HG03565 (cell line): ENCODE measurements around the gene INPP4B.
"Not testable (repeated sequence)": the region's sequence is repeated elsewhere in the genome, so short reads cannot be mapped to it uniquely, and the experiment has no call there.

ENCODE experiments used
- ATAC-seq: cut with Tn5 transposase; IDR thresholded peaks from one replicate; pipeline ENCODE4 v1.9.1; 2021; ENCODE audit warnings: mild to moderate bottlenecking, moderate library complexity; ENCODE audit not compliant: unreplicated experiment

Gene INPP4B

GRCh38 chr4:142551517-142552305, 294.4 kb downstream of the INPP4B start:
- no peak for ATAC-seq

- no peak for ATAC-seq
Observed at GRCh38 chr4:142550965-142551364, 295.1 kb downstream of the INPP4B start.

DNA sequence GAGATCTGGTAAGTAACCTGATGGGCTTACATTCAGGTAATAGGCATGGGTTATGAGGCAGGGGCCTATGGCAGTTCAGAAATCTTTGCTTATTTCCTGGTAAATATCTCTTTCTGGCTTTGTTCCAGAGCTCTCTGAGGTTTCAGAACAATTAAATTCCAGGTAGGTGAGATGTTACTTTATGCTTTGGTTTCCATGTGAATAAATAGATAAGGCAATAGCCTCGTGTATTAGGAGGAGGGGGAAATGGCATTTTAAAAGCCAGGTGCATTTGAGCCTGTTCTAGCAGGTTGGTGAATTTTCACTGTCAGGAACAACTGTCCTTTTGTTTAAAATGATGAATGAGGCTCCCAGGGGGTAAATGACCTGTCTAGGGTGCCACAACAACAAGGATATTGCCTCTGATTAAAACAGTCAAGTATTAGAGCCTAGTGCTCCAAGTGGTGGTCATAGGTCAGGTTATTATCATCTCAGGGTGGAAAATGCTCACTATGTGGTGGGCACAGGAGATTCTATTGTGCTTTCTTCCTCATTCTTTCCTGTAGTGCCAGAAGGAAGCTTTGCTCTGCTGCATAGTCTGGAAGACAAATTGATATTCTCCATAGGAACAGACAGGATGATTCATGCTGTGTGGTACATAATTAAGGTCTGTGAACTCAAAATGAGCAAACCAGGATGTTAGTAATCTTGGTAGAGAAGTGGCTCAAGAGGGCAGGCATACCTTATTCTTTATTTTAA, 296.2 kb downstream of the INPP4B start:
- no peak for ATAC-seq

GRCh38 chr4:142549248-142549647, 296.9 kb downstream of the INPP4B start:
- ATAC-seq: no peak

- no peak for ATAC-seq
Observed at GRCh38 chr4:142548491-142548890, 297.6 kb downstream of the INPP4B start.

DNA sequence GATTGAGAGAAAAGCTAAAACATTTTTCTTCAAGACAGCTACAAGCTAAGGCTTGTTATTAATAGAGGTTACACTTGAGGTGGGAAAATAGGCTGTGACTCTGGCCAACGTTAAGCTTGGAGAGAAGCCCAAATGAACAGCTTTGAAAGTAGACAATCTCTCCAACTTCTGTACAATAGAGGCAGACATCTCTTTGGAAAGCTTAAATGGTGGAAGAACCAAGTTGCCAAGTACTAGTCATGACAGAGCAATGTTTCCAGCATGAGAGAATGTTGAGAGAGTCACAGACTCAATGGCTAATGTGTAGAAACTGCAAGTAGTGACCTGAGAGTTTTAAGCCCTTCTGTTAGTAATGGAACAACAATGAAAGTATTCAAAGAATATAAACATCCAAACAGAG, 298.1 kb downstream of the INPP4B start:
- no peak for ATAC-seq

DNA sequence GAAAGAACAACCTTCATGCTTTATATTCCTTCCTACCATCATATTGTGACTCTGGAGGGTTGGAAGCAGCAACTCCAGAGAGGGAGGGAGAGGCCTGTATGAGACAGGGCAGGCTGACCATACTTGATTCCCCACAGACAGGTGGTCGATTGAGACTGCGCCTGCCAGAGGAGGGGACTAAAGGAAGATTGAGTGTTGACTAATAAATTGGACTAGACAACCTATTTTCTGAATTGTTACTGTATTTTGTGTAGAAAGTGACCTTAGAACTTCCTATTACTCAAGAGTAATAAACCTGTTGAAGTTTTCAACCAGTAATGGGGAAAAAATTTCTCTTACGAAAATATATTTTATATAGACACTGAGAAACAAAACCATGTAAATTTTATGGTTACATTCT, 301.5 kb downstream of the INPP4B start:
- ATAC-seq: no peak

DNA sequence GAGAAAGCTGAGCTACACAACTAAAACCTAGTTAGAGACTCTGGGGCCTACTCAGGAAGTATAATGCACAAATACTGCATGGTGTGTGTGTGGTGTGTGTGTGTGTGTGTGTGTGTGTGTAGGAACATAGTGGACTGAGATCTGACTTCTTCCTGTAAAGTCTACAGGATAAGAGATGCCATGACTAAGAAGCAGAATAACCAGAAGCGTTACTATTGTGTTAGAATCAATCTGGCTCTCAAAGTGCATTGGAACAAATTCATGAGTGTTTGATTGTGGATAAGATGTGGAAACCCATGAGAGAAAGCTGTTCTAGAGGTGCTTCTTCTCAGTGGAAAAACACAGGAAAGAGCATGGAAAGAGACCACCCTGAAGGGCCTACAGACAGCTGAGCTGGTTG, 302.1 kb downstream of the INPP4B start:
- no peak for ATAC-seq

- ATAC-seq: no peak
Observed at GRCh38 chr4:142540483-142540804, 305.7 kb downstream of the INPP4B start.

- ATAC-seq: no peak
Observed at GRCh38 chr4:142539796-142540482, 306.2 kb downstream of the INPP4B start.

GRCh38 chr4:142535009-142535408, 311.1 kb downstream of the INPP4B start:
- no peak for ATAC-seq

DNA sequence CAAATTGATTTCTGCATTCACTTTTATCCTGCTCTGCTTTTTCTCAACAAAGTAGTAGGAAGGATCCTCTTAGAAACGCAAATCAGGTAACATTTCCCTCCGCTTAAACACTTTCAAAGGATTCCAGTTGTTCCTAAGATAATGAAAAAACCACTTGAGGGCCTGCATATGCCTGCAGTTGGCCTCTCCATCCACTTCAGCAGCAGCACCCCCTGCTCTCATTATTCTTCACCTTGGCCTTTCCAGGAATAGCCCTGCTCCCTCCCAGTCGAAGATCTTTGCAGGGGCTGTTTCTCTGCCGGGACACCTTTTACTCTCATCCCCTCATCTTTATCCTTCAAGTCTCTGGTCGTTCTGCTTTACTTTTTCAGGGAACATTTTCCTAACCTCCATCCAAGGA, 314.0 kb downstream of the INPP4B start:
- no peak for ATAC-seq

DNA sequence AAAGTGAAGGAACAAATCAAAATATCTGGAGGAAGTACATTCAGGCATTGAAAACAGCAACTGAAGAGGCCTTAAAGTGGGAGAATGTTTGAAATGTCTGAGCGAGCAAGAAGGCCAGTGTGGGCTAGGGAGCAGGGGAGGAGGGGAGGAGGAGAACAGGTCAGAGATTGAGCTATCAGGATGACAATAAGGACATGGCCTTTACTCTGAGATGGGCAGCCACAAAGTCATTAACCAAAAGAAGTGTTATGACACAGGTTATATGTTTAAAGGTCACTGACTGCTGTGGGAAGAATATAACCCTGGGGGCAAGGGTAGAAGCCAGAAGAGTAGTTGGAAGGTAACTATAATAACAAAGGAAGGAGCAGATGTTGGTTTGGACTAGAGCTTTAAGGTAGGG, 315.4 kb downstream of the INPP4B start:
- no peak for ATAC-seq

DNA sequence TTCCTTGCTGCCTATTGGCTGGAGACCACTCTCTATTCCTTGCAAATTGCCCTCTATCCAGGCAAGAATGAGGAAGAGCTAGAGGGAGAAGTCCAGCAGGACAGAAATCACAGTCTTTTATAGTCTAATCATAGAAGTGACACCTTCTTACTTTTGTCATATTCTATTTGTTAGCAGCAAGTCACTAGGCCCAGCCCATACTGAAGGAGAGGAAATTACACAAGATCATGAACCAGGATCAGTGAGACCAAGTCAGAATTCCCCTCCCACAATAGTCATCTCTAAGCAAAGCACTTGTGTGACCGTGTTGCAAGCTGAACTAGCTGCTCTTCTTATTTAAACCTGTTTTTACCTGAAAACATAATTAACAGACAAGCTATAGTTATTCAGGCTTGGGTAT, 317.7 kb downstream of the INPP4B start:
- no peak for ATAC-seq

DNA sequence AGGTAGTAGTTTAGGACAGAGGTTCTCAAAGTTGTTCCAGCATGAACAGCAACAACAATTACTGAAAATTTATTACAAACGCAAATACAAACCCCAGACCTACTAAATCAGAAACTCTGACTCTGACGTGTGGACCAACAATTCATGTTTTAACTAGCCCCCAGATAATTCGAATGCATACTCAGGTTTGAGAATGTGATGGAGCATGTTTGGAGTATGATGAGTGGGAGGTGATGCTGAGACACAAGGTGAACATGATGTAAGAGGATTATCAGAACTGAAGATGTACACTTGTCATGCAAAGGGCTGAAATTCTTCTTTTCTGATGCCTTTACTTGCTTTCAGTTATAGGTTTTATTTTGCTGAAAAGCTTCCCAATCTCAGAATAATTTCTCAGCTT, 323.0 kb downstream of the INPP4B start:
- no peak for ATAC-seq

DNA sequence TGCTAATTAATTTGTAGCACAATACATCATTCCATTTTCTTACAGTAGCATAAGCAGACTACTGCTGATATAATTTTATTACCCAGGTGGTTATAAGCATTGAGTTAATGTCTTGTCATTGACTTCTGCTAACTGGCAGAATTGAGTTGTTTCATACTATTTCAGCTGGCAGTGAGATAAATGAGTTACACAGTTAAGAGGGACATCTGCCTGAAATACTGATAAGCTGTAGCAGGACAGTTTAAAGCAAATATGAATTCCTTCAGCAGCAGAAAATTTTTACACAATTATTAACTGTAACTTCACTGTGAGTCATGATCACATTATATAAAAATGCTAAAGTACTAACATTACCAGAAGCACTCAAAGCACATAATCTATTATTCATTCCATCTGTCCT, 326.8 kb downstream of the INPP4B start:
- ATAC-seq: no peak

- ATAC-seq: no peak
Observed at GRCh38 chr4:142516686-142517526, 329.2 kb downstream of the INPP4B start.

DNA sequence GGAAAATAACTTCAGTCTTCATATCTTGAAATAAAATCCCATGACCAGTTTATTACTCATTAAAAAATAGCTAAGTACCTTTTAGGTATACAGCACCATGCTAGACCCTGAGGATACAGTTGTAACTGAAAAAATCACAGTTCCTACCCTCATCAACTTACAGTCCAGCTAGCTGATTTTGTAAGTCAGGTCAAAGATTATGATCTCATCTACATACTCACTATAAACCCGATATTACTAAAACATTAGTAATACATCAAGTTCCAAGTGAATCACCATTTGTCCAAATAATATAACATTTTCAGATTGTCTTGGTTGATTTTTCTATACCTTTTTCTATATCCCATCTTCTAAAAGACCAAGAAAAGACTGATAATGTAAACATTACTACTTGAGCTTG, 333.9 kb downstream of the INPP4B start:
- no peak for ATAC-seq

DNA sequence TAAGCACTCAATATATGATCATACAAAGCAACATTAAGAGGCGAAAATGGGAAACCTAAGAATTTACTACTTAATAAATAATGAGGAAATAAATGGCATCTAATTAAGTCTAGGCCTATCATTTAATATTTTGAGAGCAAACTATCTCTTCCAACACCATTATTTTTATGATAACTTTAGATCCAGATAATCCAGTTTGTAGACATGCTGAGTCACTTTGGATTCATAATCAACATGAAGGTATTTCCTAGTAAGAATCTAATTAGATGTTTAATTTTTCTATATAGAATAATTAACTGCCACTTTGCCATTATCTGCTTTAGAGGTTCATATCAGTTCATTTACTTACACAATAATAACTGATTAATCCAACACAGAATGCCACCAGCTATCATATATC, 336.2 kb downstream of the INPP4B start:
- no peak for ATAC-seq

- not testable (repeated sequence) for ATAC-seq
Observed at GRCh38 chr4:142509381-142509780, 336.7 kb downstream of the INPP4B start.

DNA sequence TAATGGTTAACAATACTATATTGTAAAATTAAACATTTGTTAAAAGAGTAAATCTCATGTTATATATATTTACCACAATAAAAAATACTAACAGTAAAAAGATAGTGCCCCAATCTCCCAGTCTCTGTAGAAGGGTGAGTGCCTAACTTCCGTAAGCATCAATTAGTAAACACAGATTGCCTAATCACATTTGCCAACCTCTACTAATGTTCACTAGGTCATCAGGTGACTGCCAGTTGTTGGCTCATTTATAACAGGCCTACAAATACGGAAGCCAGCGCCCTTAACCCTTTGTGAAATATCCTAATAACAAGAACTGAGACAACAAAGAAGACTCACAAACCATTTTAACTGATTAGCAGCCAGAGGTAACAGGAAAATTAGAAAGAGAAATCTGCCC, 345.1 kb downstream of the INPP4B start:
- no peak for ATAC-seq
